DOHH2 (cell line): ENCODE data around the gene CTPS1.

Source experiments
- H3F3A ChIP-seq: fragments of 200-600 bp; sonication (generic), shearing (Covaris generic); 2 replicates; pipeline ENCODE4 v1.6.0; 2016; ENCODE audit warnings: antibody characterized with exemption, mild to moderate bottlenecking; ENCODE audit not compliant: control insufficient read depth, insufficient read depth
- H3K27ac ChIP-seq: fragments of 200-600 bp; sonication (generic); 2 replicates; pipeline ENCODE4 v1.5.1; 2014; ENCODE audit warnings: low read depth, mild to moderate bottlenecking, low read length, moderate library complexity
- H3K27me3 ChIP-seq: fragments of 200-600 bp; sonication (generic); 2 replicates; pipeline ENCODE4 v1.6.1; 2014; ENCODE audit warnings: mild to moderate bottlenecking, low read length, mixed read lengths; ENCODE audit not compliant: control insufficient read depth
- H3K36me3 ChIP-seq: fragments of 200-600 bp; sonication (generic); 2 replicates; pipeline ENCODE4 v1.6.1; 2014; ENCODE audit warnings: mild to moderate bottlenecking, low read length, moderate library complexity, mixed read lengths; ENCODE audit not compliant: control insufficient read depth
- H3K4me1 ChIP-seq: fragments of 200-600 bp; sonication (generic); 2 replicates; pipeline ENCODE4 v1.6.1; 2014; ENCODE audit warnings: mild to moderate bottlenecking, low read length, mixed read lengths; ENCODE audit not compliant: control insufficient read depth
- H3K4me2 ChIP-seq: fragments of 200-600 bp; sonication (generic); 2 replicates; pipeline ENCODE4 v1.6.0; 2014; ENCODE audit warnings: mild to moderate bottlenecking, low read length, moderate library complexity
- H3K4me3 ChIP-seq: fragments of 200-600 bp; sonication (generic); 2 replicates; pipeline ENCODE4 v1.5.1; 2014; ENCODE audit warnings: mild to moderate bottlenecking, low read length, mixed read lengths
- H3K79me2 ChIP-seq: fragments of 200-600 bp; sonication (generic); 2 replicates; pipeline ENCODE4 v1.6.1; 2014; ENCODE audit warnings: mild to moderate bottlenecking, low read length, mixed read lengths; ENCODE audit not compliant: control insufficient read depth
- H3K9me2 ChIP-seq: fragments of 200-600 bp; sonication (generic); replicated peaks from 2 replicates; pipeline ENCODE4 v1.6.1; 2014; ENCODE audit warnings: mild to moderate bottlenecking, low read length, mixed read lengths; ENCODE audit not compliant: control insufficient read depth
- H3K9me3 ChIP-seq: fragments of 200-600 bp; sonication (generic); 2 replicates; pipeline ENCODE4 v1.6.1; 2014; ENCODE audit warnings: antibody characterized with exemption, low read length, mixed read lengths; ENCODE audit not compliant: control insufficient read depth, insufficient read depth
- H4K20me1 ChIP-seq: fragments of 200-600 bp; sonication (generic); 2 replicates; pipeline ENCODE4 v1.6.0; 2014; ENCODE audit warnings: low read depth, mild to moderate bottlenecking, antibody characterized with exemption, low read length, moderate library complexity; ENCODE audit not compliant: control insufficient read depth, insufficient read depth
- EZH2phosphoT487 ChIP-seq: fragments of 200-600 bp; sonication (generic); IDR thresholded peaks from 2 replicates; pipeline ENCODE4 v1.6.1; 2017; ENCODE audit warnings: borderline replicate concordance, mild to moderate bottlenecking, antibody characterized with exemption, low read length, moderate library complexity, mixed read lengths
- TF ChIP-seq, protein P1 (sequence below): fragments of 200-600 bp; sonication (generic); IDR thresholded peaks from one replicate; pipeline ENCODE4 v1.5.1; 2014; ENCODE audit warnings: antibody characterized with exemption, mild to moderate bottlenecking, low read depth, low read length; ENCODE audit not compliant: poor library complexity, severe bottlenecking

CTPS1 gene

DNA sequence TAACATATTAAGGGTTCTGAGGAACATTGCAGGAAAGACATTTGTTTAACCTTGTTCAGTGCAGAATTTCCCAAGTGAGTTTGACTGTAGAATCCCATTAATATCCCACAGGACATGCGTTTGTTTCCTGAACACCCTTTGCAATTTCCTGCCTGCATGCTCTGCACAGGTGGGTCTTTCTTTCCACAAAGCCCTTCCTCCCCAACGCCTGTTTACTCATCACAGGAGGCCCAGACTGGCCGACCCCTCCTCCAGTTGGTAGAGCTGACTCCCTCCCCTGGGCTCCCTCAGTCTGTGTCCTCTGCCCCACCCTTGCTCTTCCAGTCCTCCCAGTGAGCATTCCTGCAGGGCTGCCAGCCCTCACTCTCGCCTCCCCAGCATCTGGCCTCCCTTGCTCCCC is 47.5 kb upstream of the CTPS1 start:
- Histone ChIP-seq H3F3A (no peaks in the 10 kb centered on the region), H3K9me2 (no peaks in the 10 kb centered on the region), H3K79me2 (no peaks in the 10 kb centered on the region), H3K4me3 (no peak overlapping the region), H3K27ac (no peak overlapping the region), H4K20me1 (no peaks in the 10 kb centered on the region), H3K9me3 (no peaks in the 10 kb centered on the region), H3K4me1 (no peaks in the 10 kb centered on the region), H3K27me3 (peaks cover 2% of the 10 kb centered on the region; the same call in 1 of the 2 replicates), H3K4me2 (no peak overlapping the region), H3K36me3 (no peaks in the 10 kb centered on the region)
- no peak for TF ChIP-seq EZH2phosphoT487
- TF ChIP-seq, protein P1, sequence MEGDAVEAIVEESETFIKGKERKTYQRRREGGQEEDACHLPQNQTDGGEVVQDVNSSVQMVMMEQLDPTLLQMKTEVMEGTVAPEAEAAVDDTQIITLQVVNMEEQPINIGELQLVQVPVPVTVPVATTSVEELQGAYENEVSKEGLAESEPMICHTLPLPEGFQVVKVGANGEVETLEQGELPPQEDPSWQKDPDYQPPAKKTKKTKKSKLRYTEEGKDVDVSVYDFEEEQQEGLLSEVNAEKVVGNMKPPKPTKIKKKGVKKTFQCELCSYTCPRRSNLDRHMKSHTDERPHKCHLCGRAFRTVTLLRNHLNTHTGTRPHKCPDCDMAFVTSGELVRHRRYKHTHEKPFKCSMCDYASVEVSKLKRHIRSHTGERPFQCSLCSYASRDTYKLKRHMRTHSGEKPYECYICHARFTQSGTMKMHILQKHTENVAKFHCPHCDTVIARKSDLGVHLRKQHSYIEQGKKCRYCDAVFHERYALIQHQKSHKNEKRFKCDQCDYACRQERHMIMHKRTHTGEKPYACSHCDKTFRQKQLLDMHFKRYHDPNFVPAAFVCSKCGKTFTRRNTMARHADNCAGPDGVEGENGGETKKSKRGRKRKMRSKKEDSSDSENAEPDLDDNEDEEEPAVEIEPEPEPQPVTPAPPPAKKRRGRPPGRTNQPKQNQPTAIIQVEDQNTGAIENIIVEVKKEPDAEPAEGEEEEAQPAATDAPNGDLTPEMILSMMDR: no peak

DNA sequence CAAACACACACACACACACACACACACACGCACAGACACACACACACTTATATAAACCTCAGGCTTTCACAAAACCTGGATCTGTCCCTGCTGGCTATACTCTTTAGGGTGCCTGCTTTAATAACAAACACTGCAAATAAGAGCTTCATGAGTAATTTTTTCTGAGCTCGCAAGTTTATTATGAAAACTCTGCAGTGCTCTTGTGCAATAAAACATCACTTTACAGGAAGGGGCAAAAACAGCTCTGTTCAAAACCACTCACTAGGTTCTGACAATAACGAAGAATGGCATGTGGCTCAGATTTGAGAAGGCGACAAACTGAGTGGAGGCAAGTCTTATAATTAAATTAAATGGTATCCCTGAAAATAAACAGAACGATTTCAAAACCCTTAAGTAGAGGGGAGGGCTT is 42.6 kb upstream of the CTPS1 start:
- H4K20me1 ChIP-seq: no peaks in the 10 kb centered on the region
- TF ChIP-seq EZH2phosphoT487: no peak
- TF ChIP-seq, protein P1: no peak
- H3K9me2 ChIP-seq: no peaks in the 10 kb centered on the region
- no peaks in the 10 kb centered on the region for H3K9me3 ChIP-seq
- no peak overlapping the region for H3K4me2 ChIP-seq
- H3F3A ChIP-seq: no peaks in the 10 kb centered on the region
- no peak overlapping the region for H3K27ac ChIP-seq
- no peaks in the 10 kb centered on the region for H3K36me3 ChIP-seq
- H3K79me2 ChIP-seq: no peaks in the 10 kb centered on the region
- no peak overlapping the region for H3K4me3 ChIP-seq
- H3K27me3 ChIP-seq: 0 out of 2 replicates have a peak, but pooled peaks cover 2% of the 10 kb centered on the region
- H3K4me1 ChIP-seq: no peaks in the 10 kb centered on the region

DNA sequence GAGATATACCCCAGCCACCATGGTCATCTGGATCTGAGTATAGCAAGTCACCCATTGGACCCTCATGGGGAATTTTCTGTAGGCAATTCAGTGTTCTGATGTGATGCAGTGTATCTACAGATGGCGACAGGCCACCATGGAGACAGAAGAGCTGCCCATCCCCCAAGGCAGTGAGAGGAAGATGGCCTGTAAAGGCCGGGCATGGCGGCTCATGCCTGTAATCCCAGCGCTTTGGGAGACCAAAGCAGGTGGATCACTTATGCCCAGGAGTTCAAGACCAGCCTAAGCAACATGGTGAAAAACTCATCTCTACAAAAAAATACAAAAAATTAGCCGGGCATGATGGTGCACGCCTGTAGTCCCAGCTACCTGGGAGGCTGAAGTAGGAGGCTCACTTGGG is 41.1 kb upstream of the CTPS1 start:
- no peak for TF ChIP-seq EZH2phosphoT487
- H3K36me3 ChIP-seq: no peaks in the 10 kb centered on the region

DNA sequence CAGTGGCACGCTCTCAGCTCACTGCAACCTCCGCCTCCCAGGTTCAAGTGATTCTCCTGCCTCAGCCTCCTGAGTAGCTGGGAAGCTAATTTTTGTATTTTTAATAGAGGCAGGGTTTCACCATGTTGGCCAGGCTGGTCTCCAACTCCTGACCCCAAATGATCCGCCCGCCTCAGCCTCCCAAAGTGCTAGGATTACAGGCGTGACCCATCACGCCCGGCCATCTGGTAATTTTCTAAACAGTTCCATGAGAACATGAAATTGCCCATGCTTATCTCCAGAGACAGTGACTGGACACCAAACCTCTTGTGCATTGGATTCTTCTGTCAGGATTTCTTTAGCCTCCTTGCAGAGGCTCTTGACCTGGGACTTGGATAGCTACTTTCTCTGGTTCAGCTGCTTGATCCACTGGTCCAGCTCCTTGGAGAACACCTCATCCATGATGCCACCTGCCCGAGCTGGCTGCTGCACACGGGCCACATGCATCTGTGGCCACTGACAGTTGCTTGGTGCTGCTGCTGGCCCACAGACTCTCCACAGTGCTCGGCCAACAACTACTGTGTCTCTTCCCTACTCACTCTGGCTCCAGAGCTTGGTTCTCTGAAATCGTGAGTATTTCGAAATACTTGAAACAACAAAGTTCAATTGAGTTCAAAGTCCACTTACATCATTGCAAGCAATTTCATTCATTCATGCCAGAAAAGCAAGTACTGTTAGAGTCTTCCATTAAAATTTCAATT is 40.0 kb upstream of the CTPS1 start:
- no peak overlapping the region for H3K4me3 ChIP-seq
- no peaks in the 10 kb centered on the region for H3K79me2 ChIP-seq
- TF ChIP-seq, protein P1: no peak
- TF ChIP-seq EZH2phosphoT487: no peak
- H3K9me2 ChIP-seq: no peaks in the 10 kb centered on the region
- no peaks in the 10 kb centered on the region for H4K20me1 ChIP-seq
- H3K27me3 ChIP-seq: 0 out of 2 replicates have a peak, but pooled peaks cover 2% of the 10 kb centered on the region
- no peaks in the 10 kb centered on the region for H3K9me3 ChIP-seq
- no peak overlapping the region for H3K27ac ChIP-seq
- H3K36me3 ChIP-seq: no peaks in the 10 kb centered on the region
- H3F3A ChIP-seq: no peaks in the 10 kb centered on the region
- H3K4me1 ChIP-seq: no peaks in the 10 kb centered on the region
- H3K4me2 ChIP-seq: no peak overlapping the region

More for the DNA sequence above, 41.1 kb upstream of the CTPS1 start:
- Histone ChIP-seq H4K20me1 (no peaks in the 10 kb centered on the region), H3K4me3 (no peak overlapping the region), H3F3A (no peaks in the 10 kb centered on the region), H3K4me1 (no peaks in the 10 kb centered on the region), H3K27ac (no peak overlapping the region), H3K4me2 (no peak overlapping the region), H3K9me3 (no peaks in the 10 kb centered on the region), H3K9me2 (no peaks in the 10 kb centered on the region), H3K27me3 (0 out of 2 replicates have a peak, but pooled peaks cover 2% of the 10 kb centered on the region), H3K79me2 (no peaks in the 10 kb centered on the region)
